Glutamatergic neuron (in vitro differentiated cells): ENCODE results near the gene GLT1D1. TPM values are rescaled to one million over a fixed set of nuclear protein-coding genes. Genes with fewer than 3 reads are reported as not detected.

Source experiments
- DNase-seq: peaks from one replicate; pipeline ENCODE4 v3.0.0; 2022
- H3K27ac Mint-ChIP-seq: one replicate; pipeline ENCODE4 v1.8.0; 2020; ENCODE audit warnings: mild to moderate bottlenecking, mixed read lengths, inconsistent platforms; ENCODE audit not compliant: unreplicated experiment
- H3K27me3 Mint-ChIP-seq: one replicate; pipeline ENCODE4 v1.8.0; 2020; ENCODE audit warnings: mild to moderate bottlenecking, moderate library complexity, mixed read lengths, inconsistent platforms; ENCODE audit not compliant: unreplicated experiment
- H3K36me3 Mint-ChIP-seq: one replicate; pipeline ENCODE4 v1.8.0; 2020; ENCODE audit warnings: mild to moderate bottlenecking, mixed read lengths, inconsistent platforms; ENCODE audit not compliant: unreplicated experiment
- H3K4me1 Mint-ChIP-seq: one replicate; pipeline ENCODE4 v1.8.0; 2020; ENCODE audit warnings: mild to moderate bottlenecking, low read depth, mixed read lengths, inconsistent platforms; ENCODE audit not compliant: unreplicated experiment
- H3K4me3 Mint-ChIP-seq: one replicate; pipeline ENCODE4 v1.8.0; 2020; ENCODE audit warnings: mild to moderate bottlenecking, mixed read lengths, inconsistent platforms; ENCODE audit not compliant: unreplicated experiment
- H3K9me3 Mint-ChIP-seq: one replicate; pipeline ENCODE4 v1.8.0; 2020; ENCODE audit warnings: mild to moderate bottlenecking, moderate library complexity, mixed read lengths, inconsistent platforms; ENCODE audit not compliant: unreplicated experiment
- total RNA-seq: library from RNA; stranded (reverse); fragmentation: NEBNext Ultra II Directional; extraction: Animal tissue kit (Norgen Biotek cat#: 25700); gene quantifications from one replicate; pipeline ENCODE4 v1.2.1, GENCODE V29; 2021; ENCODE audit not compliant: unreplicated experiment
- TF ChIP-seq, protein P1 (sequence below): fragments of 200-600 bp; sonication (generic); IDR thresholded peaks from one replicate; pipeline ENCODE4 v1.5.0; 2021; ENCODE audit not compliant: partially characterized antibody, unreplicated experiment

GLT1D1 gene
- total RNA-seq, 1 donor from 2014 or later = 4.4 TPM

DNA sequence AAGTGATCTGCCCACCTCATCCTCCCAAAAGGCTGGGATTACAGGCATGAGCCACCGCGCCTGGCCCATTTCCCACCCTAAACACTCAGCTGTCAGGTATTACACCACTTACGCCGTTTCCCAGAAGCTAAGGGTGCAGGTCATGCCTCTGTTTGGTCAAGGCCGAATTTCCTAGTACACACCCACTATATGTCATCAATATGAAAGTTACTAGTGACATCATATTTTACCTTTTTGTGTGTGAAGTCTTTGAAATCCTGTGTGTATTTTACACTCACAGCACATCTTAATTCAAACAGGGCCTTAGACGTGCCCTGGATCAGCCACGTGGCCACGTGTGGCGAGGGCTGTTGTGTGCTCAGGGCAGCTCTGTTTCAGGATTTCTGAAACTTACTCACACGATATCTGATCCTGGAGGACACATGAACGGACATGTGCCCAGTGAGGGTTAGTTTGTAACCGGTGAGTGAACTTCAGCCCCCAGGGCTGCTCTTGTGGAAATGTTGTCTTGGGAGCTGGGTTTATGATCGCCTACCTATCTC lies 51.8 kb downstream of the GLT1D1 start:
- Mint-ChIP-seq H3K36me3 (peaks cover 9% of the 10 kb centered on the region), H3K9me3 (peaks cover 8% of the 10 kb centered on the region), H3K27me3 (no peaks in the 10 kb centered on the region), H3K4me3 (no peak overlapping the region), H3K4me1 (peaks cover 2% of the 10 kb centered on the region), H3K27ac (no peak overlapping the region)
- no peak for DNase-seq
- TF ChIP-seq, protein P1, sequence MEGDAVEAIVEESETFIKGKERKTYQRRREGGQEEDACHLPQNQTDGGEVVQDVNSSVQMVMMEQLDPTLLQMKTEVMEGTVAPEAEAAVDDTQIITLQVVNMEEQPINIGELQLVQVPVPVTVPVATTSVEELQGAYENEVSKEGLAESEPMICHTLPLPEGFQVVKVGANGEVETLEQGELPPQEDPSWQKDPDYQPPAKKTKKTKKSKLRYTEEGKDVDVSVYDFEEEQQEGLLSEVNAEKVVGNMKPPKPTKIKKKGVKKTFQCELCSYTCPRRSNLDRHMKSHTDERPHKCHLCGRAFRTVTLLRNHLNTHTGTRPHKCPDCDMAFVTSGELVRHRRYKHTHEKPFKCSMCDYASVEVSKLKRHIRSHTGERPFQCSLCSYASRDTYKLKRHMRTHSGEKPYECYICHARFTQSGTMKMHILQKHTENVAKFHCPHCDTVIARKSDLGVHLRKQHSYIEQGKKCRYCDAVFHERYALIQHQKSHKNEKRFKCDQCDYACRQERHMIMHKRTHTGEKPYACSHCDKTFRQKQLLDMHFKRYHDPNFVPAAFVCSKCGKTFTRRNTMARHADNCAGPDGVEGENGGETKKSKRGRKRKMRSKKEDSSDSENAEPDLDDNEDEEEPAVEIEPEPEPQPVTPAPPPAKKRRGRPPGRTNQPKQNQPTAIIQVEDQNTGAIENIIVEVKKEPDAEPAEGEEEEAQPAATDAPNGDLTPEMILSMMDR = no peak

DNA sequence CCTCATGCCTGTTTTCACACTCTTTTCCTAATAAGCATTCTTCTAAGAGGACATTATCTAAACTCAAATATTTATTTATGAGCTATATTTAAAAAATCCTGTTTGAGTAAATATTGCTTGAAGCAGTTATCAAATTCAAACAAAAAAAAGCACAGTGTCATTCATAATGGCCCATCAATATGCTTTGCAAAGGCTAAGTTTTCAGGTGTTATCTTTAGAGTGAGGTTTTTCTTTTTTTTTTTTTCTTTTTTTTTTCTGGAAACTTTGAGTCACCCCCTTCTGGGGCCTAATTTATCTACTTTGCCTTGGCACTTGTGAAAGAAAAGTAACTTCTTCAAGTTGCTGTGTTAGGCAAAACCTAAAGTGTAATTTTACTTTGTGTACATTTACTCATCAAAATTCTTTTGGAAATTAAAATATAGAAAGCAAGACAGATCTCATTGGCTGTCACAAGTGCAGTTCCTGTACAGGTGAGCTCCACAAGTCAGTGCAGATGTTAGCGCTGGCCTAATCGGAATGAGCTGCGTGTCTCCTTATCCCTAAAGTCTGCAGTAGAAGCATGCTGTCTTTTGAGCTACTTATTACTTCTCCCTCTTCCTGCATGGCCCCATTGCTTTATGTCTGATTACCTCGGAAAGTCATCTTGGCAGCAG lies 53.3 kb downstream of the GLT1D1 start:
- H3K27ac Mint-ChIP-seq = no peak overlapping the region
- TF ChIP-seq, protein P1 = no peak
- no peak overlapping the region for H3K4me3 Mint-ChIP-seq
- peaks cover 6% of the 10 kb centered on the region for H3K4me1 Mint-ChIP-seq
- H3K27me3 Mint-ChIP-seq = no peaks in the 10 kb centered on the region
- peaks cover 8% of the 10 kb centered on the region for H3K9me3 Mint-ChIP-seq
- peaks cover 9% of the 10 kb centered on the region for H3K36me3 Mint-ChIP-seq
- no peak for DNase-seq

DNA sequence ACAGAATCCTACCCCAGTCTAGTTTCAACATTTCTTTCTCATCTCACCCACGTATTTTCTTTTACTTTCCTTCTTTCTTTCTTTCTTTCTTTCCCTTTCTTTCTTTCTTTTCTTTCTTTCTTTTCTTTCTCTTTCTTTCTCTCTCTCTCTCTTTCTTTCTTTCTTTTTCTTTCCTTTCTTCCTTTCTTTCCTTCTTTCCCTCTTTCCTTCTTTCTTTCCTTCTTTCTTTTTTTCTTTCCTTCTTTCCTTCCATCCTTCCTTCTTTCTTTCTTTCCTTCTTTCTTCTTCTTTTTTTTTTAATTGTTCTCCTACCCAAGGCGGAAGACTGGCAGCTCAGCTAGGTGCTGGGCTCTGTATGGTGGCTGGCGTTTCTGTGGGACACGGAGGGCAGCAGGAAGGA lies 55.0 kb downstream of the GLT1D1 start:
- DNase-seq = no peak
- H3K9me3 Mint-ChIP-seq = peaks cover 8% of the 10 kb centered on the region
- H3K27ac Mint-ChIP-seq = no peak overlapping the region
- H3K4me3 Mint-ChIP-seq = no peak overlapping the region
- H3K36me3 Mint-ChIP-seq = peaks cover 5% of the 10 kb centered on the region
- no peaks in the 10 kb centered on the region for H3K27me3 Mint-ChIP-seq
- peaks cover 8% of the 10 kb centered on the region for H3K4me1 Mint-ChIP-seq
- TF ChIP-seq, protein P1 = no peak

DNA sequence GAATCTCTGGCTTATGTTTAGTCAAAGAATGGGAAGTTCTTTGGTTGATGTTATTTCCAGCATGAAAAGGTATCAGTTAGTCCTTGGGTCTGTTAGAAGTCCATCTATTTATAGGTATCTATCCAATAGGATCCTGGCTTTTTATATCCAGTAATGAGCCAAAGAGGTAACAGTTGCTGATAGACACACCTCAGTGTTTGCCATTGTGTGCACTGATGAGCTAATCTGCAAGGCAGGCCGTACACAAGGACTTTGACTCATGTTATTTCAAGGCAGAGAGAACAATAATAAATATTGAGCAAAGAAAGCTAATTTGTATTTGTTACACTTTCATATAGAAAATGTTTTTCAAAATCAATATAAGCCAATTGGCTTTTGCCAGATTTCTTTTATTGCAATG lies 56.4 kb downstream of the GLT1D1 start:
- H3K36me3 Mint-ChIP-seq = no peaks in the 10 kb centered on the region
- peaks cover 8% of the 10 kb centered on the region for H3K4me1 Mint-ChIP-seq
- peaks cover 4% of the 10 kb centered on the region for H3K9me3 Mint-ChIP-seq
- TF ChIP-seq, protein P1 = no peak
- no peaks in the 10 kb centered on the region for H3K27me3 Mint-ChIP-seq
- H3K27ac Mint-ChIP-seq = no peak overlapping the region
- no peak overlapping the region for H3K4me3 Mint-ChIP-seq
- DNase-seq = no peak

DNA sequence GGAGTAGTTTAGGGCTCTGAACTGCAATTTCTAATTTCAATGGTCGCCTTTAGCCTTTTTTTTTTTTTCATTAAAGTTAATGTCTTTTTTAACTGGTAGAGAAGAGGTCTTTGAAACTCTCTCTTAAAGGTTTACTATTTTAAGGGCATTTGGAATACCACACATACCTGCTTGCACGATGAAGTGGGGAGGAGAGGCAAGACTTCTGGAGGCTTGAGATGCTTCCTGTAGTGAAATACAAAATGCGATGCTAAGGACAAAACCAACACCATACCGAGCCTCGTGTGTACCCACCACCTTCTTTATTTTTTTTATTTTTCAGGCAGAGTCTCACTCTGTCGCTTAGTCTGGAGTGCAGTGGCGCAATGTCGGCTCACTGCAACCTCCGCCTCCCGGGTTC lies 57.4 kb downstream of the GLT1D1 start:
- DNase-seq = no peak

More for the DNA sequence above, 57.4 kb downstream of the GLT1D1 start:
- Mint-ChIP-seq H3K4me1 (peaks cover 8% of the 10 kb centered on the region), H3K27me3 (no peaks in the 10 kb centered on the region), H3K36me3 (no peaks in the 10 kb centered on the region), H3K27ac (no peak overlapping the region), H3K4me3 (no peak overlapping the region), H3K9me3 (peaks cover 4% of the 10 kb centered on the region)
- TF ChIP-seq, protein P1 = no peak
